ENCODE measurements around the gene ANKRD36.
"Not testable (repeated sequence)": the region's sequence is repeated elsewhere in the genome, so short reads cannot be mapped to it uniquely, and the experiment has no call there.

ANKRD36 gene

GRCh38 chr2:97267411-97268074 is 154.6 kb downstream of the ANKRD36 start:
- Histone ChIP-seq H4K20me1 (ENCODE audit: insufficient read depth, low read length) (no peaks in the 10 kb centered on the region), H3K27ac (ENCODE audit: low read depth, low read length, poor library complexity, severe bottlenecking) (no peak overlapping the region), H3K36me3 (ENCODE audit: insufficient read depth, low read length) (no peaks in the 10 kb centered on the region), H3F3A (ENCODE audit: insufficient read depth, low read length) (no peaks in the 10 kb centered on the region), H3K27me3 (ENCODE audit: insufficient read depth, low read length) (no peaks in the 10 kb centered on the region), H3K9me2 (ENCODE audit: low read depth, low read length) (no peaks in the 10 kb centered on the region), H2AFZ (ENCODE audit: low read length) (no peak overlapping the region), H3K4me2 (ENCODE audit: low read length) (no peak overlapping the region), H3K4me1 (ENCODE audit: insufficient read depth, low read length, severe bottlenecking) (no peaks in the 10 kb centered on the region), H3K9me3 (ENCODE audit: low read length) (no peaks in the 10 kb centered on the region), H3K79me2 (ENCODE audit: insufficient read depth, low read length) (no peaks in the 10 kb centered on the region), H3K4me3 (ENCODE audit: low read depth, low read length, poor library complexity, severe bottlenecking) (no peak overlapping the region), H3K9ac (ENCODE audit: low read length) (no peak overlapping the region)
- no peak for TF ChIP-seq EZH2 (IDR thresholded peaks at IDR 0.05; ENCODE audit: borderline replicate concordance, low read length)
- no peak for TF ChIP-seq CTCF (IDR thresholded peaks at IDR 0.05; ENCODE audit: low read length)

DNA sequence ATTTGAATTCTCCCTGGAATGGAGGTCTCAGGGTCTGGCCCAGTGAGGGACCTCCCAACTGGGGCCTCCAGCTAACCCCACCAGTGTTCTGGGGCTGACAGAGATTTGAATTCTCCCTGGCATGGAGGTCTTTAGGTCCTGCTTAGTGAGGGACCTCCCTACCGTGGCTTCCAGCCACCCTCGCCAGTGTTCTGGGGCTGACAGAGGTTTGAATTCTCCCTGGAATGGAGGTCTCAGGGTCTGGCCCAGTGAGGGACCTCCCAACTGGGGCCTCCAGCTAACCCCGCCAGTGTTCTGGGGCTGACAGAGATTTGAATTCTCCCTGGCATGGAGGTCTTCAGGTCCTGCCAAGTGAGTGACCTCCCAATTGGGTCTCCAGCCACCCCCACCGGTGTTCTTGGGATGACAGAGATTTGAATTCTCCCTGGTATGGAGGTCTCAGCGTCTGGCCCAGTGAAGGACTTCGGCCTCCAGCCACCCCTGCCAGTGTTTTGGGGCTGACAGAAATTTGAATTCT is 155.2 kb downstream of the ANKRD36 start:
- H3K4me1 ChIP-seq (ENCODE audit: insufficient read depth, low read length, severe bottlenecking); H2AFZ ChIP-seq (ENCODE audit: low read length); H3K4me3 ChIP-seq (ENCODE audit: low read depth, low read length, poor library complexity, severe bottlenecking); H3K9me3 ChIP-seq (ENCODE audit: low read length); H3K27ac ChIP-seq (ENCODE audit: low read depth, low read length, poor library complexity, severe bottlenecking); H3K27me3 ChIP-seq (ENCODE audit: insufficient read depth, low read length); H3K36me3 ChIP-seq (ENCODE audit: insufficient read depth, low read length); H3K9ac ChIP-seq (ENCODE audit: low read length); H3K4me2 ChIP-seq (ENCODE audit: low read length); H3F3A ChIP-seq (ENCODE audit: insufficient read depth, low read length); H3K9me2 ChIP-seq (ENCODE audit: low read depth, low read length); H4K20me1 ChIP-seq (ENCODE audit: insufficient read depth, low read length); H3K79me2 ChIP-seq (ENCODE audit: insufficient read depth, low read length): not testable (repeated sequence)

- H3K4me3 ChIP-seq (ENCODE audit: low read depth, low read length, poor library complexity, severe bottlenecking); H3K4me2 ChIP-seq (ENCODE audit: low read length): not testable (repeated sequence)
Observed at GRCh38 chr2:97276232-97276798, 163.4 kb downstream of the ANKRD36 start.

DNA sequence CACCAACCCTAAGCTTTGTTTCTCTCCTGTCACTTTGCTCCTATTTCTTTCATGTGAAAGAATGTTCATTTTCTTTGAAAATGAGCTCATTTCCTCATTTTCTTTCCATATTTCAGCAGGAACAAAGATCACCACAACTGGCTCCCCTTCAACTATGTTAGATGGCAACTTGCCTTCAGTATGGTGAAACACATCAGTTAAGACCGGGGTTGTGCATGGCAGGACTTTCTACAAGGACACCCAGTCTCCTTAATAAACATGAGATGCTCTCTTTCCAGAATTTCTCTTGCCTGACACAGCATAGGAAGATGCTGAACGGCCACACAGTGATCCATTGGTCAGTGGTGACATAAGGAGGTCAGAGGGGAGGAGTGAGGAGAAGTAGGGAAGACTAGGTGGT is 172.2 kb downstream of the ANKRD36 start:
- not testable (repeated sequence) for H3K4me2 ChIP-seq (ENCODE audit: low read length); H3K79me2 ChIP-seq (ENCODE audit: insufficient read depth, low read length); H3K9me3 ChIP-seq (ENCODE audit: low read length); H4K20me1 ChIP-seq (ENCODE audit: insufficient read depth, low read length); H3K36me3 ChIP-seq (ENCODE audit: insufficient read depth, low read length); H3F3A ChIP-seq (ENCODE audit: insufficient read depth, low read length); H3K27ac ChIP-seq (ENCODE audit: low read depth, low read length, poor library complexity, severe bottlenecking); H3K27me3 ChIP-seq (ENCODE audit: insufficient read depth, low read length); H2AFZ ChIP-seq (ENCODE audit: low read length); H3K4me3 ChIP-seq (ENCODE audit: low read depth, low read length, poor library complexity, severe bottlenecking); H3K9ac ChIP-seq (ENCODE audit: low read length); H3K9me2 ChIP-seq (ENCODE audit: low read depth, low read length); H3K4me1 ChIP-seq (ENCODE audit: insufficient read depth, low read length, severe bottlenecking)

More at GRCh38 chr2:97276232-97276798, 163.4 kb downstream of the ANKRD36 start:
- not testable (repeated sequence) for H3F3A ChIP-seq (ENCODE audit: insufficient read depth, low read length); H3K79me2 ChIP-seq (ENCODE audit: insufficient read depth, low read length); H3K9ac ChIP-seq (ENCODE audit: low read length); H4K20me1 ChIP-seq (ENCODE audit: insufficient read depth, low read length); H3K9me2 ChIP-seq (ENCODE audit: low read depth, low read length); H2AFZ ChIP-seq (ENCODE audit: low read length); H3K27me3 ChIP-seq (ENCODE audit: insufficient read depth, low read length); H3K36me3 ChIP-seq (ENCODE audit: insufficient read depth, low read length); H3K4me1 ChIP-seq (ENCODE audit: insufficient read depth, low read length, severe bottlenecking); H3K27ac ChIP-seq (ENCODE audit: low read depth, low read length, poor library complexity, severe bottlenecking); H3K9me3 ChIP-seq (ENCODE audit: low read length)

DNA sequence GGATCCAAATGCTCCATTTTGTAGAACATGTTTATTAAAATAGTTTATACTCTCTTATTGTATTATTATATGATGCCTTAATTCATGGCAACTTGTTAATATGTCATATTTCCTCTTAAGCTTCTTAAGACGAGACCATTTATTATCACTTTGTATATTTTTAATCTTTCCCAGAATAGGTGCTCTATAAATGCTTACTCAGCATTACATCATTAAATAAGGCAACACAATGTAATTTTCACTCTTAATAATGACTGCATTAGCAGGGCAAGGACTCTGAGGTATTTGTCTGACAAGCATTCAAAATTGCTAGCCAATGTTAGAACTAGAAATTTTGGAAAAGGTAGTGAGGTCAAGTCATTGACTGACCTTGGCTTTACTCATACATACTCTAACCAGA is 180.7 kb downstream of the ANKRD36 start:
- H3K27me3 ChIP-seq (ENCODE audit: insufficient read depth, low read length); H3K4me1 ChIP-seq (ENCODE audit: insufficient read depth, low read length, severe bottlenecking); H2AFZ ChIP-seq (ENCODE audit: low read length); H3F3A ChIP-seq (ENCODE audit: insufficient read depth, low read length); H3K9ac ChIP-seq (ENCODE audit: low read length); H3K9me2 ChIP-seq (ENCODE audit: low read depth, low read length); H3K79me2 ChIP-seq (ENCODE audit: insufficient read depth, low read length); H4K20me1 ChIP-seq (ENCODE audit: insufficient read depth, low read length); H3K27ac ChIP-seq (ENCODE audit: low read depth, low read length, poor library complexity, severe bottlenecking); H3K4me2 ChIP-seq (ENCODE audit: low read length); H3K4me3 ChIP-seq (ENCODE audit: low read depth, low read length, poor library complexity, severe bottlenecking); H3K36me3 ChIP-seq (ENCODE audit: insufficient read depth, low read length); H3K9me3 ChIP-seq (ENCODE audit: low read length): not testable (repeated sequence)

Measured in OCI-LY1 (cell line).